ENCODE measurements around the gene FGR. TPM values are rescaled to one million over a fixed set of nuclear protein-coding genes. Genes with fewer than 3 reads are reported as not detected.
A peak's percentile ranks its signal among the peaks of the same experiment; 100 is the strongest.

The FGR gene
- total RNA-seq, 5 donors from 2014 or later (not counting 1 experiment from before 2014, with no cell fraction given), result 3.2 to 37.3 (median 5.7) TPM

DNA sequence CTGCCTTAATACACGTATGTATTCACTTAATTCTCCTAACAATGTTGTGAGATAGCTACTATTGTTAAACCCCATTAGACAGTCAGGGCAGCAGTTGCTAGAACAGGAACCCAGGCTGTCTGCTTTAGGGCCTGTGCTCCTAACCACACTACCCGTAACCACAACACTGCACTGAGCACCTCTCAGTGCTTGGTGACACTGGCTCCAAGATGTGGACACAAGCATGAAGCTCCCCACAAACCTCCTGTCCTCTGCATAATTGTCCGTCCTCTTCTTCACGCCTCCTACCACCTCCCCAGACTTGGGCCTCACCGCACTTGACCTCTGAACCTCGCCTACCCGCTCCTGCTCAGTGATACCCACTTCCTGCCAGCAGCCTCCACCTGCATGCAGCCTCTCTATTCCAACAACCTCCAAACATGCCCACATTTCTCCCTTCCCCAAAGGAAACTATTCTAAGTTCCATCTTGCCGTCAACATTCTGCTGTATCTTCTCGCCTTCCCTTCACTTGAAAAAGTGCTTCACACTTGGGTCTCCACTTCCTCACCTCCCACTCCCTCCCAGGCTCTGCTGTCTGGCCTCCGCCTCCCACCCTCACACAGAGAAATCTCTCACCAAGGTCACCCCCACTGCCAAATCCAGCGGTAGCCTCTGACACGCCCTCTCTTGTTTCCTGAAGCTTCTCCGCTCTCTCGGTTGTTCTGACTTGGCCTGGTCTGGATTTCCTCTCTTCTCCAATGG is 16.5 kb downstream of the FGR start:
- peaks cover 58 to 65% (median 63%) of the 10 kb centered on the region in 3 donors for H3K4me1 Mint-ChIP-seq
- no peaks in the 10 kb centered on the region for H3K27me3 ChIP-seq (replicated peaks in 1 of 2; ENCODE audit: control insufficient read depth in 2 of 2, extremely low read depth in 1 of 2, insufficient read depth in 2 of 2, low read length in 1 of 2)
- H3K4me3 Mint-ChIP-seq, result peak overlapping the region in 2 of 3 donors; percentile 7 to 37
- ChIA-PET CTCF (interaction anchor here (0.5 to 1.8 kb wide), 7 partner anchors 10 to 457 kb away, joined by 3 to 12 read pairs (median 4); partner anchors contain the start of gene AHDC1 (in 1 of the 2)), POLR2A (no interaction called here)
- H3K9me3 ChIP-seq, result no peaks in the 10 kb centered on the region
- H3K9me3 Mint-ChIP-seq, result no peaks in the 10 kb centered on the region
- peaks cover 3 to 21% of the 10 kb centered on the region in 2 donors for H3K36me3 ChIP-seq (ENCODE audit: control insufficient read depth in 2 of 2, extremely low read depth in 1 of 2, insufficient read depth in 1 of 2, low read length in 1 of 2)
- H3K36me3 Mint-ChIP-seq, result no peaks in the 10 kb centered on the region
- peak in 30 of 35 experiments; percentile 12 to 78 (median 48) for DNase-seq
- H3K27me3 Mint-ChIP-seq, result no peaks in the 10 kb centered on the region
- peak; percentile 93 to 99 (median 96) for ATAC-seq (replicated peaks in 1 of 4)
- peak overlapping the region; percentile 94 to 97 for H3K27ac Mint-ChIP-seq
- H3K4me1 ChIP-seq (ENCODE audit: control insufficient read depth in 1 of 2, extremely low read depth in 1 of 2, insufficient read depth in 2 of 2, low read length in 2 of 2), result peaks cover 46 to 86% of the 10 kb centered on the region in 2 experiments
- H3K4me3 ChIP-seq (ENCODE audit: control insufficient read depth in 1 of 2, extremely low read depth in 1 of 2, low read length in 1 of 2), result no peak overlapping the region
- whole genome bisulfite sequencing (ENCODE audit: insufficient coverage), result 8% methylated on average over 10 of the region's 14 CpGs
- peak overlapping the region; percentile 74 for H3K27ac ChIP-seq (ENCODE audit: low read length)

GRCh38 chr1:27617420-27617819 is 17.6 kb downstream of the FGR start:
- Mint-ChIP-seq H3K4me3 (peak overlapping the region in 1 of 3 donors; percentile 37), H3K27ac (peak overlapping the region; percentile 94 to 97), H3K9me3 (no peaks in the 10 kb centered on the region), H3K4me1 (peaks cover 67 to 71% (median 70%) of the 10 kb centered on the region in 3 donors), H3K27me3 (no peaks in the 10 kb centered on the region), H3K36me3 (no peaks in the 10 kb centered on the region)
- ATAC-seq (replicated peaks in 1 of 4) (no peak), DNase-seq (no peak)
- Histone ChIP-seq H3K36me3 (ENCODE audit: control insufficient read depth in 2 of 2, extremely low read depth in 1 of 2, insufficient read depth in 1 of 2, low read length in 1 of 2) (peaks cover 3 to 26% of the 10 kb centered on the region in 2 donors), H3K4me1 (ENCODE audit: control insufficient read depth in 1 of 2, extremely low read depth in 1 of 2, insufficient read depth in 2 of 2, low read length in 2 of 2) (peaks cover 39 to 87% of the 10 kb centered on the region in 2 experiments), H3K27me3 (replicated peaks in 1 of 2; ENCODE audit: control insufficient read depth in 2 of 2, extremely low read depth in 1 of 2, insufficient read depth in 2 of 2, low read length in 1 of 2) (no peaks in the 10 kb centered on the region), H3K9me3 (no peaks in the 10 kb centered on the region), H3K27ac (ENCODE audit: low read length) (peak overlapping the region; percentile 74), H3K4me3 (ENCODE audit: control insufficient read depth in 1 of 2, extremely low read depth in 1 of 2, low read length in 1 of 2) (no peak overlapping the region)
- 100% methylated on average over 2 of the region's 2 CpGs for WGBS (ENCODE audit: insufficient coverage)
- ChIA-PET POLR2A (no interaction called here), CTCF (interaction anchor here in 1 of 2 donors (1.5 kb wide), 1 partner anchor 45 kb away, joined by 4 read pairs; no protein-coding TSS in a partner anchor)

GRCh38 chr1:27616441-27616840 is 18.5 kb downstream of the FGR start:
- Histone ChIP-seq H3K36me3 (ENCODE audit: control insufficient read depth in 2 of 2, extremely low read depth in 1 of 2, insufficient read depth in 1 of 2, low read length in 1 of 2) (peaks cover 3 to 31% of the 10 kb centered on the region in 2 donors), H3K4me1 (ENCODE audit: control insufficient read depth in 1 of 2, extremely low read depth in 1 of 2, insufficient read depth in 2 of 2, low read length in 2 of 2) (peaks cover 39 to 85% of the 10 kb centered on the region in 2 experiments), H3K27ac (ENCODE audit: low read length) (peak overlapping the region; percentile 74), H3K27me3 (replicated peaks in 1 of 2; ENCODE audit: control insufficient read depth in 2 of 2, extremely low read depth in 1 of 2, insufficient read depth in 2 of 2, low read length in 1 of 2) (no peaks in the 10 kb centered on the region), H3K9me3 (no peaks in the 10 kb centered on the region), H3K4me3 (ENCODE audit: control insufficient read depth in 1 of 2, extremely low read depth in 1 of 2, low read length in 1 of 2) (no peak overlapping the region)
- ChIA-PET POLR2A (interaction anchor here in 1 of 2 donors (0.5 kb wide), 1 partner anchor 33 kb away, joined by 3 read pairs; no protein-coding TSS in a partner anchor), CTCF (interaction anchor here in 1 of 2 donors (1.1 to 1.5 kb wide), 2 partner anchors 46 to 53 kb away, joined by 4 to 5 read pairs; no protein-coding TSS in a partner anchor)
- WGBS (ENCODE audit: insufficient coverage), result 100% methylated on average over 1 of the region's 2 CpGs
- Mint-ChIP-seq H3K27ac (peak overlapping the region; percentile 86 to 97), H3K4me1 (peaks cover 70 to 80% (median 76%) of the 10 kb centered on the region in 3 donors), H3K36me3 (no peaks in the 10 kb centered on the region), H3K27me3 (no peaks in the 10 kb centered on the region), H3K9me3 (no peaks in the 10 kb centered on the region), H3K4me3 (peak overlapping the region in 1 of 3 donors; percentile 23)
- no peak for DNase-seq
- ATAC-seq (replicated peaks in 1 of 4), result no peak

DNA sequence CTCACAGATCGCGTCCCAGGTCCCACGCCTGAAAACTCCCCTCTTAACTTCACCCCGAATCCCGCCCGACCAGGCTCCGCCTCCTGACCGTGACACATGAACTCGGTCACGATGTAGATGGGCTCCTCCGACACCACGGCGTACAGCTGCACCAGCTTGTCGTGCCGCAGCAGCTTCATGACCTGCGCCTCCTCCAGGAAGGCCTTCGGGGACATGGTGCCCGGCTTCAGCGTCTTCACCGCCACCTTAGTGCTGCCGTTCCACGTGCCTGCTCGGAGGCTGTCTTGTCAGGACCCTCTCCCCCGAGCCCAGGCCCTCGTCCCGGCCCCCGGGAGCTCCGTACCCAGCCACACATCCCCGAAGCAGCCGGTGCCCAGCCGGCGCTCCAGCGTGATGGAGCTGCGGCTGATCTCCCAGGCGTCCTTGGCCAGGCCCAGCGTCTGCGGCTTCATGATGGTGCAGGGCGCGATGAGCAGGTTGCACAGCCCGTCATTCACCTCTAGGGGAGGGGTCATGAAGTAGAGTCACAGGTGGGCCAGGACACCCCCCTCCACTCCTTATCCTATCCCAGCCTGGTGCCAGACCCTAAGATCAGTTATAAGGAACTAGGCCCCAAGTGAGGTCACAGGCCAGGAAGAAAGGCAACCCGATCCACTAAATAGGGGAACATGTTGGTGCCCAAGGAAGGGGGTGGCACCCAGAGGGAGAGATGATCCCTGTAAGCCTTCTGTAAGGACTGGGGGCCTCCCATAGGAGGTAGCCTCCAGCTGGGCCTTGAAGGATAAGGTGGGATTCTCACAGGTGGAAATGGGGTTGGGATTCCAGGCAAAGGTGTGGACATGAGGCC is 19.4 kb downstream of the FGR start:
- no peaks in the 10 kb centered on the region for H3K36me3 Mint-ChIP-seq
- no peaks in the 10 kb centered on the region for H3K9me3 Mint-ChIP-seq
- H3K27me3 ChIP-seq (replicated peaks in 1 of 2; ENCODE audit: control insufficient read depth in 2 of 2, extremely low read depth in 1 of 2, insufficient read depth in 2 of 2, low read length in 1 of 2), result no peaks in the 10 kb centered on the region
- H3K9me3 ChIP-seq, result no peaks in the 10 kb centered on the region
- peak overlapping the region in 1 of 3 donors; percentile 13 for H3K4me3 Mint-ChIP-seq
- H3K27ac ChIP-seq (ENCODE audit: low read length), result peak overlapping the region; percentile 74
- no peak for ATAC-seq (replicated peaks in 1 of 4)
- no peaks in the 10 kb centered on the region for H3K27me3 Mint-ChIP-seq
- peaks cover 39 to 87% of the 10 kb centered on the region in 2 experiments for H3K4me1 ChIP-seq (ENCODE audit: control insufficient read depth in 1 of 2, extremely low read depth in 1 of 2, insufficient read depth in 2 of 2, low read length in 2 of 2)
- H3K36me3 ChIP-seq (ENCODE audit: control insufficient read depth in 2 of 2, extremely low read depth in 1 of 2, insufficient read depth in 1 of 2, low read length in 1 of 2), result peaks cover 3 to 32% of the 10 kb centered on the region in 2 donors
- no peak overlapping the region for H3K4me3 ChIP-seq (ENCODE audit: control insufficient read depth in 1 of 2, extremely low read depth in 1 of 2, low read length in 1 of 2)
- peak overlapping the region; percentile 65 to 97 for H3K27ac Mint-ChIP-seq
- peaks cover 67 to 80% (median 77%) of the 10 kb centered on the region in 3 donors for H3K4me1 Mint-ChIP-seq
- DNase-seq, result no peak
- ChIA-PET POLR2A (interaction anchor here in 1 of 2 donors (0.7 kb wide), 1 partner anchor 8 kb away, joined by 3 read pairs; no protein-coding TSS in a partner anchor), CTCF (interaction anchor here in 1 of 2 donors (0.7 kb wide), 1 partner anchor 55 kb away, joined by 3 read pairs; no protein-coding TSS in a partner anchor)
- 97% methylated on average over 34 of the region's 41 CpGs for WGBS (ENCODE audit: insufficient coverage)

- no peak for ATAC-seq (replicated peaks in 1 of 4)
- Histone ChIP-seq H3K36me3 (ENCODE audit: control insufficient read depth in 2 of 2, extremely low read depth in 1 of 2, insufficient read depth in 1 of 2, low read length in 1 of 2) (peaks cover 3 to 32% of the 10 kb centered on the region in 2 donors), H3K4me1 (ENCODE audit: control insufficient read depth in 1 of 2, extremely low read depth in 1 of 2, insufficient read depth in 2 of 2, low read length in 2 of 2) (peaks cover 44 to 91% of the 10 kb centered on the region in 2 experiments), H3K9me3 (no peaks in the 10 kb centered on the region), H3K27me3 (replicated peaks in 1 of 2; ENCODE audit: control insufficient read depth in 2 of 2, extremely low read depth in 1 of 2, insufficient read depth in 2 of 2, low read length in 1 of 2) (no peaks in the 10 kb centered on the region), H3K4me3 (ENCODE audit: control insufficient read depth in 1 of 2, extremely low read depth in 1 of 2, low read length in 1 of 2) (no peak overlapping the region), H3K27ac (ENCODE audit: low read length) (no peak overlapping the region)
- H3K4me3 Mint-ChIP-seq, result peak overlapping the region in 1 of 3 donors; percentile 60
- ChIA-PET POLR2A (interaction anchor here in 1 of 2 donors (0.5 to 0.7 kb wide), 2 partner anchors 9 to 218 kb away, joined by 3 to 6 read pairs; no protein-coding TSS in a partner anchor), CTCF (interaction anchor here (0.7 to 1.7 kb wide), 2 partner anchors 48 to 56 kb away, joined by 3 to 5 read pairs; no protein-coding TSS in a partner anchor)
- no peaks in the 10 kb centered on the region for H3K27me3 Mint-ChIP-seq
- H3K4me1 Mint-ChIP-seq, result peaks cover 67 to 80% (median 76%) of the 10 kb centered on the region in 3 donors
- 89% methylated on average over 17 of the region's 26 CpGs for WGBS (ENCODE audit: insufficient coverage)
- no peaks in the 10 kb centered on the region for H3K9me3 Mint-ChIP-seq
- peak overlapping the region; percentile 91 for H3K27ac Mint-ChIP-seq
- no peak for DNase-seq
- no peaks in the 10 kb centered on the region for H3K36me3 Mint-ChIP-seq
Measured at GRCh38 chr1:27614625-27615344, 20.2 kb downstream of the FGR start.

Measured in T-cell (primary cell).